ENCODE results near the gene SORCS2.

Gene SORCS2

GRCh38 chr4:7742807-7743280, 550.5 kb downstream of the SORCS2 start:
- TF ChIP-seq, protein P1, sequence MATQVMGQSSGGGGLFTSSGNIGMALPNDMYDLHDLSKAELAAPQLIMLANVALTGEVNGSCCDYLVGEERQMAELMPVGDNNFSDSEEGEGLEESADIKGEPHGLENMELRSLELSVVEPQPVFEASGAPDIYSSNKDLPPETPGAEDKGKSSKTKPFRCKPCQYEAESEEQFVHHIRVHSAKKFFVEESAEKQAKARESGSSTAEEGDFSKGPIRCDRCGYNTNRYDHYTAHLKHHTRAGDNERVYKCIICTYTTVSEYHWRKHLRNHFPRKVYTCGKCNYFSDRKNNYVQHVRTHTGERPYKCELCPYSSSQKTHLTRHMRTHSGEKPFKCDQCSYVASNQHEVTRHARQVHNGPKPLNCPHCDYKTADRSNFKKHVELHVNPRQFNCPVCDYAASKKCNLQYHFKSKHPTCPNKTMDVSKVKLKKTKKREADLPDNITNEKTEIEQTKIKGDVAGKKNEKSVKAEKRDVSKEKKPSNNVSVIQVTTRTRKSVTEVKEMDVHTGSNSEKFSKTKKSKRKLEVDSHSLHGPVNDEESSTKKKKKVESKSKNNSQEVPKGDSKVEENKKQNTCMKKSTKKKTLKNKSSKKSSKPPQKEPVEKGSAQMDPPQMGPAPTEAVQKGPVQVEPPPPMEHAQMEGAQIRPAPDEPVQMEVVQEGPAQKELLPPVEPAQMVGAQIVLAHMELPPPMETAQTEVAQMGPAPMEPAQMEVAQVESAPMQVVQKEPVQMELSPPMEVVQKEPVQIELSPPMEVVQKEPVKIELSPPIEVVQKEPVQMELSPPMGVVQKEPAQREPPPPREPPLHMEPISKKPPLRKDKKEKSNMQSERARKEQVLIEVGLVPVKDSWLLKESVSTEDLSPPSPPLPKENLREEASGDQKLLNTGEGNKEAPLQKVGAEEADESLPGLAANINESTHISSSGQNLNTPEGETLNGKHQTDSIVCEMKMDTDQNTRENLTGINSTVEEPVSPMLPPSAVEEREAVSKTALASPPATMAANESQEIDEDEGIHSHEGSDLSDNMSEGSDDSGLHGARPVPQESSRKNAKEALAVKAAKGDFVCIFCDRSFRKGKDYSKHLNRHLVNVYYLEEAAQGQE (IDR thresholded peaks at IDR 0.05; ENCODE audit: insufficient read depth in 1 of 2, low read depth in 2 of 2, low read length in 2 of 2), result no peak
- no peak for TF ChIP-seq POLR2AphosphoS5 (IDR thresholded peaks at IDR 0.05; ENCODE audit: low read depth, low read length)
- TF ChIP-seq FOXP2 (optimal IDR thresholded peaks at IDR 0.05; ENCODE audit: borderline replicate concordance, extremely low read depth, extremely low read length, insufficient read depth), result no peak
- TF ChIP-seq TAF1 (IDR thresholded peaks at IDR 0.05; ENCODE audit: borderline replicate concordance, insufficient read depth, low read length), result no peak
- no peak for TF ChIP-seq SIN3A (IDR thresholded peaks at IDR 0.05; ENCODE audit: borderline replicate concordance, insufficient read depth, low read length)

GRCh38 chr4:7744142-7744804, 551.9 kb downstream of the SORCS2 start:
- TF ChIP-seq TAF1 (IDR thresholded peaks at IDR 0.05; ENCODE audit: borderline replicate concordance, insufficient read depth, low read length), result no peak
- TF ChIP-seq, protein P1 (IDR thresholded peaks at IDR 0.05; ENCODE audit: insufficient read depth in 1 of 2, low read depth in 2 of 2, low read length in 2 of 2), result no peak
- no peak for TF ChIP-seq SIN3A (IDR thresholded peaks at IDR 0.05; ENCODE audit: borderline replicate concordance, insufficient read depth, low read length)

DNA sequence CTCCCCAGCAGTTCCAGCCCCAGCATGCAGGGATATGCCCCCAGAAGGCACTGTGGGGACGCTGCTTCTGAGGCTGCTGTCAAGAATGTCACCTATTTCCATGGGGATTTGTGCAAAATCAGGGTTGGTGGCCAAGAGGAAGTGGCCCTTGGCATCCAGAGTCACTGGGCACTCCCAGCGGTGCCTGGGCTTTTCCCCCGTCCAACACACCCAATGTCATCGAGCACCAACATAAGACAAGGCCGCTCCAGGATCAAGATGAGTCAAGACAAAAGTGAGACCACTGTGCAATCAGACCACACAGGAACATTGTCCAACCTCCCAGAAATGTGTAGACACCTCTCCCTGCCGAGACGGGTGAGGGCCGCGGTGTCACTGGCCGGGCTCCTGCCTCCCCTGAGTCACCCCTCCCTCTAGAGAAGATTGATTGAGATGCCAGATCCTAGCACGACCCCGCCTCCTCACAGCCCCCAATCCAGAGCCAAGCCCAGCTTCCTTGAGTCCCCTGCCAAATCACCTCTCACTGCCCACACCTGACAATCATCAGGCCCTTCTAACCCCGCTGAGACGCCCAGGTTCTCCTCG, 553.1 kb downstream of the SORCS2 start:
- TF ChIP-seq TAF1 (IDR thresholded peaks at IDR 0.05; ENCODE audit: borderline replicate concordance, insufficient read depth, low read length) (no peak), SIN3A (IDR thresholded peaks at IDR 0.05; ENCODE audit: borderline replicate concordance, insufficient read depth, low read length) (no peak), FOXP2 (optimal IDR thresholded peaks at IDR 0.05; ENCODE audit: borderline replicate concordance, extremely low read depth, extremely low read length, insufficient read depth) (no peak), POLR2AphosphoS5 (IDR thresholded peaks at IDR 0.05; ENCODE audit: low read depth, low read length) (no peak)
- TF ChIP-seq, protein P1 (IDR thresholded peaks at IDR 0.05; ENCODE audit: insufficient read depth in 1 of 2, low read depth in 2 of 2, low read length in 2 of 2), result no peak

GRCh38 chr4:7746351-7747061, 554.2 kb downstream of the SORCS2 start:
- TF ChIP-seq POLR2AphosphoS5 (IDR thresholded peaks at IDR 0.05; ENCODE audit: low read depth, low read length) (no peak), SIN3A (IDR thresholded peaks at IDR 0.05; ENCODE audit: borderline replicate concordance, insufficient read depth, low read length) (no peak)

GRCh38 chr4:7747062-7747385, 554.7 kb downstream of the SORCS2 start:
- TF ChIP-seq, protein P1 (IDR thresholded peaks at IDR 0.05; ENCODE audit: insufficient read depth in 1 of 2, low read depth in 2 of 2, low read length in 2 of 2), result no peak
- TF ChIP-seq POLR2AphosphoS5 (IDR thresholded peaks at IDR 0.05; ENCODE audit: low read depth, low read length) (no peak), FOXP2 (optimal IDR thresholded peaks at IDR 0.05; ENCODE audit: borderline replicate concordance, extremely low read depth, extremely low read length, insufficient read depth) (no peak), SIN3A (IDR thresholded peaks at IDR 0.05; ENCODE audit: borderline replicate concordance, insufficient read depth, low read length) (no peak)

All from PFSK-1 (cell line).